NT2/D1 (cell line): ENCODE measurements around the gene POR.

Experiments used
- SUZ12 ChIP-seq: IDR thresholded peaks from 2 replicates; pipeline ENCODE4 v1.6.1; 2011; ENCODE audit not compliant: insufficient read length, insufficient read depth; ENCODE audit errors: extremely low read depth
- ZNF274 ChIP-seq: IDR thresholded peaks from 2 replicates; pipeline ENCODE4 v1.6.1; 2011; ENCODE audit warnings: mild to moderate bottlenecking, low read depth, low read length

- TF ChIP-seq ZNF274 (no peak), SUZ12 (no peak)
Measured at GRCh38 chr7:75983471-75984129, 68.6 kb downstream of the POR start.
